ENCODE measurements around the gene PRCD.

- peak in 6 of 12 donors; percentile 6 to 32 (median 18) for TF ChIP-seq CTCF (IDR thresholded peaks at IDR 0.05)
- TF ChIP-seq POLR2A (IDR thresholded peaks at IDR 0.05) = no peak
These were observed 11.2 kb upstream of the PRCD start for GRCh38 chr17:76528528-76529223.
